EH (cell line): ENCODE results near the gene SIRPB1.
"Not testable (repeated sequence)": the region's sequence is repeated elsewhere in the genome, so short reads cannot be mapped to it uniquely, and the experiment has no call there.

Experiments used
- DNase-seq: peaks from one replicate; pipeline ENCODE4 v3.0.0-alpha.2; 2015; ENCODE audit warnings: low read depth

SIRPB1 gene

GRCh38 chr20:1619861-1620444 lies at the start of gene SIRPB1:
TSS of gene SIRPB1 (minus strand) at chr20:1620009. CDS start at chr20:1619944, 65 bp downstream.
- no peak for DNase-seq

DNA sequence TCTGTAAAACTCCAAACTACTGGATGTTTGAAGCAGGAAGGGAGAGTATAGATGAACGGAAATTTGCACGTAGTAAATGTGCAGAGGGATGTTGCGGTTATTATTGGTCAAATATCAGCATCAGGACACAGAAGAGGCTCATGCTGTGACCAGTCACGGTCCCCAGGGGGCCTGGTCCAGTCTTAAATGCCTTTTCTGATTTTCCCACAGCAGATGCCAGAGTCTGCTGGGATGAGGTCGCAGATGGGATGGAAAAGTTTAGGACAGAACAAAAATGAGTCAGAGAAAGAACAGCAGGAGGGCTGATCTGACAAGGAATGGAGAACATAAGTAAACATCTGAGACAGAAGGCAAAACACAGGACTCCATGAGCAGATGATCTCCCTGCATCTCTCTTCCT lies 49.5 kb upstream of the SIRPB1 start:
- peak; percentile 70 for DNase-seq

DNA sequence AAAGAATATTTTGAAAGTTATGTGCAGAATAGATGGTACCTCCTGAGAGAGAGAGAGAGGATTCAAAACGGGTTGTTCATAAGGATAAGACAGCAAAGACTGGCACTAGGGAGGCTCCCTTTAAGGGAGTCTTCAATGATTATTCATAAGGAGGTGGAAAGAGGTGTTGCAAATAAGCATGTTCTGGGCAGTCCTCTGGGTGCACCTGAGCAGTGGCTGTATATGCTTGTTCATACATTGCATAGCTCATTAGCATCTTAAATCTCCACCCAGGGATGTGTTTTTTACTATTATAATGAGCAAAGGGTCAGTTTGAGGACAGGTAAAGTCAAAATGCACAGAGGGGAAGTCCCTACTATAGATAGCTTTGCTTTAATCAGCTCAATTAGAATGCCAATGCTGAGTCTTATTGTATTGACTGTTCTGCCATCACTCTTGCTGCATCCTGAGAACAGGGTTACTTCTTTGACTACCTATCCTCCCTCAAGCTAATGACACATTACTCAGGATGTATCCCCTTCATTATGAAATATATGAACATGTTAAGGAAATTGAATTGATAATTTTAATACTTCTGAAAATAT lies 47.8 kb upstream of the SIRPB1 start:
- no peak for DNase-seq

DNA sequence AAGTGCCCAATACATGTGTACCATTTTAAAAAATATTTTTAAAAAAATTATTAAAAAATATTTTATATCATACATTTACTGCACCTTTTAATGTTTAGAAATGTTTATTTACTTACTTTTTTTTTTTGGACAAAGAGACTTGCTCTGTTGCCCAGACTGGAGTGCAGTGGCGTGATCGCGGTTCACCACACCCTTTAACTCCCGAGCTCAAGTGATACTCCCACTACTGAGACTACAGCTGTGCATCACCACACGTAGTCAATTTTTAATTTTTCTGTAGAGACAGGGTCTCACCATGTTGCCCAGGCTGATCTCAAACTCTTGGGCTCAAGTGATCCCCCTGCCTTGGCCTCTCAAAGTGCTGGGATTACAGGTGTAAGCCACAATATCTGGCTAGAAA lies 47.0 kb upstream of the SIRPB1 start:
- no peak for DNase-seq

GRCh38 chr20:1665345-1665744 lies 45.5 kb upstream of the SIRPB1 start:
- no peak for DNase-seq

DNA sequence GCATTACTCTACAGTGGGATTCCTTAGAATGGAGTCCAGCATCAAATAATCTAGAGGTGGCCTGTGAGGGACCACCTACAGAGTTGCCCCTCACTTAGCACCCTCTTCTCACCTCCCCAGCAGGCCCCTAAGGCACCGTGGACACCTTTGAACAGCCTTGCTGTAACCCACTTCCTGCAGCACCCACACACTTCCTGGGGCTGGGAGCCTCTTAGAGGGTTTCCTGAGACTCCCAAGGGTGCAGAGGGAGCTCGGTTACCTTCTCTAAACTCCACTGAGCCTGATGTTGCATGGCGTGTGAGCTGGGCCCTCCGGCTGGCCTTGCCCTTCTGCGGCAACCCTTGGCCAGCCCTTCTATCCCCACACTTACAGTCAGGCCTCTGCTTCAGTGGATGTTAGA lies 45.1 kb upstream of the SIRPB1 start:
- DNase-seq, result no peak

GRCh38 chr20:1663917-1664316 lies 44.1 kb upstream of the SIRPB1 start:
- peak; percentile 23 for DNase-seq

GRCh38 chr20:1661542-1662299 lies 41.9 kb upstream of the SIRPB1 start:
- no peak for DNase-seq

GRCh38 chr20:1660246-1660645 lies 40.4 kb upstream of the SIRPB1 start:
- no peak for DNase-seq

GRCh38 chr20:1657556-1658334 lies 37.9 kb upstream of the SIRPB1 start, which contains the start of gene SIRPG:
TSS of gene SIRPG (minus strand) at chr20:1657779. CDS start at chr20:1657714, 65 bp downstream.
- no peak for DNase-seq

DNA sequence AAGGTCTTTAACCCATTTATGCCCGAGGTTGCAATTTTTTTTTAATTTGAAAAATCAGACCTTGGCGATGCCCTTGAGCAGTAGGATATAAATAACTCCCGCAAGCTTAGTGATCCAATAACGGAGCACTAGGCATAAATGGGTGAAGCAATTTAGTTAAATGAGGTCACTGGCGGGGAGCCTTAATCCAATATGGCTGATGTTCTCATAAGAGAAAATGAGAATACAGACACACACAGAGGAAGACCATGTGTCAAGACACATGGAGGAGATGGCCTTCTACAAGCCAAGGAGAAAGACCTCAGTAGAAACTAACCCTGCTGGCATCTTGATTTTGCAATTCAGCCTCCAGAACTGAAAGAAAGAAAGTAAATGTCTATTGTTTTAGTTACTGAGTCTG lies 37.0 kb upstream of the SIRPB1 start:
- DNase-seq, result no peak

- DNase-seq, result no peak
Measured at GRCh38 chr20:1654996-1655395, 35.2 kb upstream of the SIRPB1 start.

DNA sequence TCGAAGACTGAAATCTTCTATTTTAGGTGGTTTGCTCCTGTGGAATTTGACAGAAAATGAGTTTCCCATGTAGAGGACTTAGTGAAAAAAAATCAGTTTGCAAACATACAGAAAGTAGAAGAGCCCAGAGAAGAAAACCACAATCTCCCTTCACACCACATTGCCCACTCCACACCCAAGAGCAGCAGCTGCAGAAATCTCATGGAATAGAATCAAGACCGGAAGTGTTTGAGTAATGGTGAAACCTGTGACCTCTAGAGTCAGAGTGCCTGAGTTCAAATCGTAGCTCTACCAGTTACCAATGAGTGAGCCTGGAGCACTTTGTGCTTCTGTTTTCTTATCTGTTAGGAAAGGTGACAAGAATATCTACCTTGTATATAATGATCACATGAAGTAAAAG lies 33.2 kb upstream of the SIRPB1 start:
- DNase-seq, result no peak

- no peak for DNase-seq
Measured at GRCh38 chr20:1652104-1652503, 32.3 kb upstream of the SIRPB1 start.

GRCh38 chr20:1651268-1652058 lies 31.7 kb upstream of the SIRPB1 start:
- no peak for DNase-seq

- no peak for DNase-seq
Measured at GRCh38 chr20:1648101-1648500, 28.3 kb upstream of the SIRPB1 start.

- DNase-seq, result no peak
Measured at GRCh38 chr20:1646975-1647431, 27.2 kb upstream of the SIRPB1 start.

DNA sequence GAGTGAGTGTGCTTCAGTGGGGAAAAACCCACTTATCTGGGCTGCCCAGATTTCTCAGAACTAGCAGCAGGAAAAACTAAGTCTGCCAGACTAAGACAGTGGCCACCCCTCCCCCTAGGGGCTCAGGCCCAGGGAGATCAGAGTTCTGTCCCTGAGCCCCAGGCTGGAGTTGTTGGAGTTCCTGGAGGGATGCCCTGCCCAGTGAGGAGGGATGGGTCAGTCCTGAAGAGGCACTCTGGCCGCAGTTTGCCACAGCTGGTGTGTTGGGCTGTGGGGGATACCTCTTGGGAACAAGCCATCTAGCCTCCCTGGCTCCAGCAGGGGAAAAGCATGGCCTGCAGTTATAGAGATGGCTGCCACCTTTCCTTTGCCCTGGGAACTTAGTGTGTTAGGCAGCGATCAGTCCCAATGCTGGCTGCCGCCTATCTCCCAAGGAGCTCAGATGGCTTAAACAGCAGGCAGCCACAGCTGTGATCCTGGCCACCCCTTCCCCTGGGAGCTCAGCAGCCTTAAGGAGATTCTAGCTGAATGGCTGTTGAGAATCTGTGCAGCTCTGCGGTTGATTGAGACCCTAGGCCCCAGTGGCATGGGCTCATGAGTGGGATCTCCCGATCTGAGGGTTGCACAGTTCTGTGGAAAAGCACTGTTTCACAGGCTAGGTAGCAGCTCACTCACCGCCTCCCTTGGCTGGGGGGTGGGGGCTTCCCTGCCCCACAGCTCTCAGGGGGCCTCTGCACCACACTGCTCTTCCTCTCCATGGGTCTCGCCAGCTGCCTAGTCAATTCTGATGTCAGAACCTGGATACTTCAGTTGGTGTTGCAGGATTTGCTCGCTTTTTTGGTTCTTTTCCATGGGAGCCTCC lies 24.5 kb upstream of the SIRPB1 start:
- DNase-seq, result no peak

GRCh38 chr20:1638643-1639042 lies 18.8 kb upstream of the SIRPB1 start:
- not testable (repeated sequence) for DNase-seq

- DNase-seq, result no peak
Measured at GRCh38 chr20:1637755-1638154, 17.9 kb upstream of the SIRPB1 start.

- no peak for DNase-seq
Measured at GRCh38 chr20:1637226-1637625, 17.4 kb upstream of the SIRPB1 start.
